ENCODE data around the gene GOLGA6L1. TPM values are rescaled to one million over a fixed set of nuclear protein-coding genes. Genes with fewer than 3 reads are reported as not detected.

GOLGA6L1 gene, protein sequence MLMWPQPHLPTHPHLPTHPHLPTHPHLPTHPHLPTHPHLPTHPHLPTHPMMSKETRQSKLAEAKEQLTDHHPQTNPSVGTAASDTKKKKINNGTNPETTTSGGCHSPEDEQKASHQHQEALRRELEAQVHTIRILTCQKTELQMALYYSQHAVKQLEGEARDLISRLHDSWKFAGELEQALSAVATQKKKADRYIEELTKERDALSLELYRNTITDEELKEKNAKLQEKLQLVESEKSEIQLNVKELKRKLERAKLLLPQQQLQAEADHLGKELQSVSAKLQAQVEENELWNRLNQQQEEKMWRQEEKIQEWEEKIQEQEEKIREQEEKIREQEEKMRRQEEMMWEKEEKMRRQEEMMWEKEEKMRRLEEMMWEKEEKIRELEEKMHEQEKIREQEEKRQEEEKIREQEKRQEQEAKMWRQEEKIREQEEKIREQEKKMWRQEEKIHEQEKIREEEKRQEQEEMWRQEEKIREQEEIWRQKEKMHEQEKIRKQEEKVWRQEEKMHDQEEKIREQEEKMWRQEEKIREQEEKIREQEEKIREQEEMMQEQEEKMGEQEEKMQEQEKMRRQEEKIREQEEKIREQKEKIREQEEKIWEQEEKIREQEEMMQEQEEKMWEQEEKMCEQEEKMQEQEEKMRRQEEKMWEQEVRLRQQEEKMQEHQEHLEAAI
- total RNA-seq, result not detected in 2 replicates

DNA sequence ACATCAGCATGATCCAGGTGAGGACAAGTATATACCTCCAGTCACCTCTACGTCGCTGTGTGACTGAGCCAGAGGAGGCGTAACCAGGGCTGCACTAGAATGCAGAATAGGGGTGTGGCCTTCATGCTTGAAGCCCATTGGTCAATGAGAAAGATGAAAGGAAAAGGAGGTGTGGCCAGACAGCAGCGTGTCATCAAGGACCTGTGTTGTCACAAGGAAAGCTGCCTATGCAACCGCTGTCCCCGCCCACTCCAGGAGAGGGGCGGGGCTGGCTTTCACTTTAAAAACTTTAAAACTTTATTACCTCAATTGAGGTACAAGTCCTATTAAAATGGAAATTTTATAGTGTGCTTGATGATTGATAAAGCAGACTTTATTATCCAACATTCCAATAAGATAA lies at the start of gene GOLGA6L1:
TSS of gene GOLGA6L1 (minus strand) at position 101 of the 400 bp plus-strand sequence. CDS start at position 10, 91 bp downstream.

Other genes starting within 250 kb of the GOLGA6L1 start
- gene CYFIP1, start 156.5 kb downstream of the GOLGA6L1 start, total RNA-seq, result 67.8 and 69.3 TPM in 2 replicates
- 19.7 and 20.2 TPM in 2 replicates for gene TUBGCP5, start 97.3 kb downstream of the GOLGA6L1 start, total RNA-seq
- gene GOLGA6L26, start 197.4 kb upstream of the GOLGA6L1 start, total RNA-seq, result not detected in 2 replicates
- gene GOLGA8S, start 217.9 kb upstream of the GOLGA6L1 start, total RNA-seq, result under 0.01 and 0.09 TPM in 2 replicates